ENCODE results near the gene ERN1.

Gene ERN1

DNA sequence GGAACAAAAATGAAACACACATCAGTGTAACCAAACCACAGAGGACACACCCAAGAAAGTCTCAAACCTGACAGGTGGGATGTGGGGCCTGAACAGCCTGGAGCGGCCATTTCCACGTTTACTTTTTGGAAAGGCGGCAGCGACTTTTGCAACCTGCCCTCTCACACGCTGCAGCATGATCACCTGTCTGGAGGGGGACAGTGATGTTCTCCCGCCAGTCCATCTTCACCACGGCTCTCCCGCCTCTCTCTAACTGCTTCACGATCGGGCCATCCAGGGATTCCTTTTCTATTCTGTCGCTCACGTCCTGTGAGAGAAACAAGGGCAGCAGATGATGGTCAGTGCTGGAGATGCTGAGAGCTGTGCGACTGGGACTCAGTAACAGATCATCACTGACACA, 84.8 kb downstream of the ERN1 start:
- H3K27ac Mint-ChIP-seq, result no peak overlapping the region
- H3K36me3 Mint-ChIP-seq (ENCODE audit: low read depth), result peaks cover 89% of the 10 kb centered on the region
- no peak overlapping the region for H3K4me3 Mint-ChIP-seq
- H3K9me3 Mint-ChIP-seq, result no peaks in the 10 kb centered on the region
- peaks cover 7% of the 10 kb centered on the region for H3K4me1 Mint-ChIP-seq (ENCODE audit: low read depth)
- no peaks in the 10 kb centered on the region for H3K27me3 Mint-ChIP-seq
- no peak for DNase-seq

- no peaks in the 10 kb centered on the region for H3K9me3 Mint-ChIP-seq
- H3K27me3 Mint-ChIP-seq, result no peaks in the 10 kb centered on the region
- H3K4me3 Mint-ChIP-seq, result no peak overlapping the region
- H3K27ac Mint-ChIP-seq, result no peak overlapping the region
- DNase-seq, result no peak
- peaks cover 77% of the 10 kb centered on the region for H3K36me3 Mint-ChIP-seq (ENCODE audit: low read depth)
- H3K4me1 Mint-ChIP-seq (ENCODE audit: low read depth), result no peaks in the 10 kb centered on the region
Measured at GRCh38 chr17:64042700-64043485, 87.1 kb downstream of the ERN1 start.

- Mint-ChIP-seq H3K27ac (no peak overlapping the region), H3K9me3 (no peaks in the 10 kb centered on the region), H3K36me3 (ENCODE audit: low read depth) (peaks cover 69% of the 10 kb centered on the region), H3K4me3 (no peak overlapping the region), H3K4me1 (ENCODE audit: low read depth) (no peaks in the 10 kb centered on the region), H3K27me3 (no peaks in the 10 kb centered on the region)
- DNase-seq, result no peak
Measured at GRCh38 chr17:64041912-64042311, 88.0 kb downstream of the ERN1 start.

DNA sequence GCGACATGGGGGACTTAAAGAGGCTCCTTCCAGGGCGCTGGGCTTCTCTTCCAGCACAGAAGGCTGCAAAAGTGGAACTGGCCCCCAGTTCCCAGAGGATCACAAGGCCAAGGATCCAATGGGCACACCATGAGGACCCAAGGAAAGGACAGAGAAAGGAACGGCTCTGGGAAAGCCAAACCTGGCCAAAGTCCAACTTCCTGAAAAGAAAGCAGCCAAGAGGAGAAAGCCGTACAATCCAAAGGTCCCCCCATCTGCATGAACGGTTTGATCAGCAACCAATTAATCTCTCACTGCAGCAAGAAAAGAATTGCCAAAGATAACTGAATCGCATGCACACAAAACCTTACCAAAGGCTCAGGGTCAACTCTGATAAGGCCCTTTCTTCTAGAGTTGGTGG, 89.7 kb downstream of the ERN1 start:
- no peak for DNase-seq
- Mint-ChIP-seq H3K4me3 (no peak overlapping the region), H3K27ac (no peak overlapping the region), H3K36me3 (ENCODE audit: low read depth) (peaks cover 52% of the 10 kb centered on the region), H3K4me1 (ENCODE audit: low read depth) (no peaks in the 10 kb centered on the region), H3K9me3 (no peaks in the 10 kb centered on the region), H3K27me3 (no peaks in the 10 kb centered on the region)

DNA sequence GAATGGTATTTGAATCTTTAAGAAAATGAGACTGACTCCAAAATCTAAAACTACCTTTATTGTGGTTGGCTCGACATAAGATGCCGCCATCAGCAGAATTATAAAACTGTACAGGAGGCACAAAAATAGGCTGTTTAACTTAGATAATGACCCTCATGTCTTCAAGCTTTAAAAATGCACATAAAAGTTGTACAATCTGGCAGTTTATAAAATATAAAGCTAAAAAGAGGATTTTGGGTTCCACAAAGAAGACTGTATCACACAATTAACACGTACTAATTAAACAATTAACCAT, 90.9 kb downstream of the ERN1 start:
- H3K4me1 Mint-ChIP-seq (ENCODE audit: low read depth), result no peaks in the 10 kb centered on the region
- peaks cover 41% of the 10 kb centered on the region for H3K36me3 Mint-ChIP-seq (ENCODE audit: low read depth)
- H3K27me3 Mint-ChIP-seq, result no peaks in the 10 kb centered on the region
- H3K4me3 Mint-ChIP-seq, result no peak overlapping the region
- H3K9me3 Mint-ChIP-seq, result no peaks in the 10 kb centered on the region
- no peak overlapping the region for H3K27ac Mint-ChIP-seq
- DNase-seq, result no peak

GRCh38 chr17:64038331-64039105, 91.4 kb downstream of the ERN1 start:
- DNase-seq, result no peak
- H3K27ac Mint-ChIP-seq, result no peak overlapping the region
- no peak overlapping the region for H3K4me3 Mint-ChIP-seq
- no peaks in the 10 kb centered on the region for H3K27me3 Mint-ChIP-seq
- no peaks in the 10 kb centered on the region for H3K4me1 Mint-ChIP-seq (ENCODE audit: low read depth)
- no peaks in the 10 kb centered on the region for H3K9me3 Mint-ChIP-seq
- H3K36me3 Mint-ChIP-seq (ENCODE audit: low read depth), result peaks cover 35% of the 10 kb centered on the region

DNA sequence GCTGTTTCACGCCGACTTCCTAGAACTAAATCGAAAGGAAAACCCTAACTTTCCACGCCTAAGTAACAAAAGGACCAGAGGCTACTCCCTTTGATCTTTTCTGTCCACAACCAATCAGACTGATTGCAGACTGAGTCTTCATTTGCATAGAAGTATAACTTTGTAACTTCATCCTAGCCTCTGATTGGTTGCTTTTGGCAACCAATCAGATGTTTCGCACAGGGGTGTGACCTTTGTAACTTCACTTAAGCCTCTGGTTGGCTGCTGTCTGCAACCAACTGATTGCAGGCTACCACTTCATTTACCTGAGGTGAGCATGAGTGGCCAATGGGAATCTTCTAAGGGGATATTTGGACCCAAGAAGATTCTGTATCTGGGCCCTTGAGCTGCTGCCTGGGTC, 92.1 kb downstream of the ERN1 start:
- Mint-ChIP-seq H3K9me3 (no peaks in the 10 kb centered on the region), H3K27ac (no peak overlapping the region), H3K36me3 (ENCODE audit: low read depth) (peaks cover 29% of the 10 kb centered on the region), H3K4me1 (ENCODE audit: low read depth) (no peaks in the 10 kb centered on the region), H3K27me3 (no peaks in the 10 kb centered on the region), H3K4me3 (no peak overlapping the region)
- no peak for DNase-seq

DNA sequence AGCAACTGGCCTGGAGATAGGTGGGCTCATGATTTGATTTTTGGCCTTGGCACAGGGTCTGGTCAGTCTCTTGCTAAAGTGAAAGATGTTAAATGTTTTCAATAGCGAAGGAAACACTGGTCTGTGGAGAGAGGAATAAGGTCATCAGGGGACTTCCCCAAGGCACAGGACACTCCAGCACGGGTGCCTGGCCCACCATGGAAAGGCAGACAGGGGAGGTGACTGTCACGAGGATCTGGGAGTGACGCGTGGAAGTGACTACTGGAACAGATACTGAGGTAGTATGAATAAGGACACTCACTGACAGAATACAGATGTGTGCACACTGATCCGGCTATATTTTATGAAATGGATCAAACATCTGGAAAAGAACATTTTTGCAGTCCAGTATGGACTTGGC, 92.8 kb downstream of the ERN1 start:
- no peaks in the 10 kb centered on the region for H3K4me1 Mint-ChIP-seq (ENCODE audit: low read depth)
- no peak overlapping the region for H3K27ac Mint-ChIP-seq
- peaks cover 24% of the 10 kb centered on the region for H3K36me3 Mint-ChIP-seq (ENCODE audit: low read depth)
- no peak for DNase-seq
- no peak overlapping the region for H3K4me3 Mint-ChIP-seq
- H3K9me3 Mint-ChIP-seq, result no peaks in the 10 kb centered on the region
- H3K27me3 Mint-ChIP-seq, result no peaks in the 10 kb centered on the region

DNA sequence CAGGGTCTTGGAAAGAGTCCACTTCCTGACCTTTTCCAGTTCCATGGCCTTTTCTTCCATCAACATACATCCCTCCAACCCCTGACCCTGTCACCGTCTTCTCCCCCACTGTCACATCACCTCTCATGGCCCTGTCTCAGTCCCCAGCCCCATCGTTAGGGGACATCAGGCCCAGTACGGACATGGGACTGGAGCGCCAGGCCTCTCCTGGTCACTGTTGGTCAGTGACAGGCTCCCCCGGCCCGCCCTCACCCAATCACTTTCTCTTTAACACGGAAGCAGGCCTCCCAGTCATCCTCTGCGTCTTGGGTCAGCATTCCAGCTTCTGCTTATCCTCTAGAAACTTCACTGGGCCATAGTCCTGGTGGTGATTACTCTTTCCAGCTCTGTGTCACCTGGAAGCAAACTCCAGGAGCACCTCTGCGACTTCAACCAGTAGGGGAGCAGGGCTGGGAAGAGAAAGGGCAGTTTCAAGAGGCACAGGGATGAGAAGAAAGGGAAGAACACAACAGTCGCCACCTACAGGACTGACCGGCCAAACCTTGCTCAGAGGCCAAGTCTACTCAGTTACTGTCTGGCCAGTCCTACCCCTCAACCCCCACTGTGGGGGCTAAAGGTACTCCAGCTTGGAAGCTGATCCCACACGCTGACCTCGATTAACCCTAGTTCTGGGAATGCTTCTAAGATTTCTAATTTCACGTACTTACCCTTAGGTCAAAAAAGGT, 93.6 kb downstream of the ERN1 start:
- H3K9me3 Mint-ChIP-seq, result no peaks in the 10 kb centered on the region
- H3K27ac Mint-ChIP-seq, result no peak overlapping the region
- H3K27me3 Mint-ChIP-seq, result no peaks in the 10 kb centered on the region
- H3K36me3 Mint-ChIP-seq (ENCODE audit: low read depth), result peaks cover 16% of the 10 kb centered on the region
- no peak for DNase-seq
- H3K4me1 Mint-ChIP-seq (ENCODE audit: low read depth), result no peaks in the 10 kb centered on the region
- H3K4me3 Mint-ChIP-seq, result no peak overlapping the region

- Mint-ChIP-seq H3K9me3 (no peaks in the 10 kb centered on the region), H3K27ac (no peak overlapping the region), H3K36me3 (ENCODE audit: low read depth) (no peaks in the 10 kb centered on the region), H3K4me1 (ENCODE audit: low read depth) (peaks cover 15% of the 10 kb centered on the region), H3K27me3 (no peaks in the 10 kb centered on the region), H3K4me3 (no peak overlapping the region)
- no peak for DNase-seq
Measured at GRCh38 chr17:64032081-64032480, 97.9 kb downstream of the ERN1 start.

DNA sequence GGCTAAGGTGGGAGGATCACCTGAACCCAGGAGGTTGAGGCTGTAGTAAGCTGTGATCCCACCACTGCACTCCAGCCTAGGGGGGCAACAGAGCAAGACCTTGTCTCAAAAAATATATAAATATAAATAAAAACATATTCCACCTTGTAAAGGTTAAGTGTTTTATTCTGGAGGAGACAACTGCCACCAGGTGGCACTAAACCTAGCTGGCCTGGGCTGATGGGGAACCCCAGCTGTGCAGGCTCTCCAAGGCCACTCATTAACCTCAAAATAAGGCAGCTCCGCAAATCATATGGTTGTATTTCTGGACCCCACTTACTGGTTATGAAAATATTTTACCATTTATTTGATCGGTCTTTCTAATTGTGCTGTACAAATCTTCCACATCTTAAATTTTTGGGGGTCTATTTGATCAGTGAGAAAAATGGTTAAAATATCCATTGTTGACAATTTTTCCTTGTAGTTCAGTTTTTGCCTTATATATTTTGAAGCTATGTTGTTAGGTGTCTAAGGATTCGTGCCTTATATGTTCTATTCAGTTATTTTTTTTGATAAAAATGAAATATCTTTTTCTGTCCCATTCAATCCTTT, 101.0 kb downstream of the ERN1 start:
- Mint-ChIP-seq H3K4me3 (no peak overlapping the region), H3K27me3 (no peaks in the 10 kb centered on the region), H3K27ac (no peak overlapping the region), H3K9me3 (no peaks in the 10 kb centered on the region), H3K4me1 (ENCODE audit: low read depth) (peaks cover 39% of the 10 kb centered on the region), H3K36me3 (ENCODE audit: low read depth) (no peaks in the 10 kb centered on the region)
- peak; percentile 71 for DNase-seq

DNA sequence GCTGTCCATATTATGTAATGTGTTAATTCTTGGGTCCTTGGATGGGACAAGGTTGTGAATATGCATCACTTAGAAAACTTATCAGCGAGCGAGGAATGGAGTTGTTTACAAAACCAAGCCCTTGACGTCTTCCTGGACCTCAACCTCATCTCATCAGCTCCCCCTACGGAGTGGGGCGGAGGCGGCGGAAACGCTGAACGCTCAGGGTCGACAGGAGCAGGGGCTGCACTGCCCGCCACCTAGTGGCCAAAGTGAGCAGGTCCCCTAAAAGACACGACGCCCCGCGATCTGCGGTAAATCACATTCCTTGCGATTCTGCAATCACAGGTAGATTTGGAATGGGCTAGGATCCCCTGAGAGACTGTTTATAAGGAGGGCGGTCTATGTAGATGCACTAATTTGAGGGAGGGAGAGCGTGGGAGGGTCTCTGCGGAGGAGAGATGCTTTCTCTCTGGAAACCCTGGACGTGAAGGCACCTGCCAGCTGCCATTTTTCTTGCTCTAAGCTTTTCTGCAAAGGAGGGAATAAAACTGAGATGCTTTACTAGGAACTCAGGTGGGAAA, 104.1 kb downstream of the ERN1 start:
- Mint-ChIP-seq H3K4me1 (ENCODE audit: low read depth) (peaks cover 66% of the 10 kb centered on the region), H3K27ac (peak overlapping the region; percentile 91), H3K36me3 (ENCODE audit: low read depth) (no peaks in the 10 kb centered on the region), H3K4me3 (peak overlapping the region; percentile 71), H3K9me3 (no peaks in the 10 kb centered on the region), H3K27me3 (no peaks in the 10 kb centered on the region)
- peak; percentile 87 for DNase-seq

GRCh38 chr17:64024781-64025731, 104.9 kb downstream of the ERN1 start:
- no peaks in the 10 kb centered on the region for H3K9me3 Mint-ChIP-seq
- H3K4me3 Mint-ChIP-seq, result peak overlapping the region; percentile 71
- peak; percentile 65 for DNase-seq
- peaks cover 5% of the 10 kb centered on the region for H3K36me3 Mint-ChIP-seq (ENCODE audit: low read depth)
- peaks cover 70% of the 10 kb centered on the region for H3K4me1 Mint-ChIP-seq (ENCODE audit: low read depth)
- no peaks in the 10 kb centered on the region for H3K27me3 Mint-ChIP-seq
- peak overlapping the region; percentile 91 for H3K27ac Mint-ChIP-seq
